ENCODE results near the gene RBM5. TPM values are rescaled to one million over a fixed set of nuclear protein-coding genes. Genes with fewer than 3 reads are reported as not detected.
"Not testable (repeated sequence)": the region's sequence is repeated elsewhere in the genome, so short reads cannot be mapped to it uniquely, and the experiment has no call there.

RBM5 gene
- total RNA-seq (2014; rRNA removed; shearing (Covaris generic)), result 75.6 and 98.5 TPM in 2 replicates

- peak; percentile 93 to 95 for DNase-seq
- Histone ChIP-seq H3K4me1 (no peaks in the 10 kb centered on the region; the same call in 1 of the 2 replicates), H3K9me3 (replicated peaks) (no peaks in the 10 kb centered on the region), H3K4me3 (peak within 1 kb of the TSS; percentile 74), H3K36me3 (peaks cover 36% of the 10 kb centered on the region), H3K27me3 (no peaks in the 10 kb centered on the region), H3K27ac (peak within 1 kb of the TSS; percentile 80)
Measured at GRCh38 chr3:50088725-50089608, at the start of gene RBM5. RBM5 (plus strand) TSS chr3:50088919; CDS start chr3:50090435, 1,516 bp downstream.

GRCh38 chr3:50044976-50045375 is 43.7 kb upstream of the RBM5 start:
- Histone ChIP-seq H3K9me3 (replicated peaks) (no peaks in the 10 kb centered on the region), H3K4me3 (no peak overlapping the region), H3K27ac (no peak overlapping the region), H3K27me3 (no peaks in the 10 kb centered on the region), H3K4me1 (peaks cover 9% of the 10 kb centered on the region), H3K36me3 (peaks cover 28% of the 10 kb centered on the region)
- no peak for DNase-seq

- DNase-seq, result no peak
- H3K9me3 ChIP-seq (replicated peaks), result no peaks in the 10 kb centered on the region
- no peak overlapping the region for H3K4me3 ChIP-seq
- peaks cover 30% of the 10 kb centered on the region for H3K36me3 ChIP-seq
- no peak overlapping the region for H3K27ac ChIP-seq
- H3K4me1 ChIP-seq, result peaks cover 24% of the 10 kb centered on the region
- H3K27me3 ChIP-seq, result no peaks in the 10 kb centered on the region
Measured at GRCh38 chr3:50047426-50047825, 41.3 kb upstream of the RBM5 start.

GRCh38 chr3:50050361-50050760 is 38.4 kb upstream of the RBM5 start:
- peak; percentile 11 to 79 for DNase-seq
- H3K27ac ChIP-seq, result peak overlapping the region; percentile 83
- H3K27me3 ChIP-seq, result no peaks in the 10 kb centered on the region
- peaks cover 24% of the 10 kb centered on the region for H3K4me1 ChIP-seq
- peaks cover 34% of the 10 kb centered on the region for H3K36me3 ChIP-seq
- H3K4me3 ChIP-seq, result no peak overlapping the region
- H3K9me3 ChIP-seq (replicated peaks), result no peaks in the 10 kb centered on the region

- Histone ChIP-seq H3K27me3 (no peaks in the 10 kb centered on the region), H3K4me1 (no peaks in the 10 kb centered on the region), H3K4me3 (no peak overlapping the region), H3K36me3 (peaks cover 48% of the 10 kb centered on the region), H3K27ac (no peak overlapping the region), H3K9me3 (replicated peaks) (no peaks in the 10 kb centered on the region)
- DNase-seq, result no peak
Measured at GRCh38 chr3:50057756-50058155, 31.0 kb upstream of the RBM5 start.

- Histone ChIP-seq H3K27ac (peak overlapping the region; percentile 41), H3K4me1 (peaks cover 5% of the 10 kb centered on the region), H3K4me3 (no peak overlapping the region), H3K27me3 (no peaks in the 10 kb centered on the region), H3K36me3 (peaks cover 74% of the 10 kb centered on the region), H3K9me3 (replicated peaks) (no peaks in the 10 kb centered on the region)
- DNase-seq, result no peak
Measured at GRCh38 chr3:50068134-50068533, 20.6 kb upstream of the RBM5 start.

GRCh38 chr3:50078091-50078490 is 10.6 kb upstream of the RBM5 start:
- H3K27ac ChIP-seq, result no peak overlapping the region
- no peaks in the 10 kb centered on the region for H3K4me1 ChIP-seq
- H3K27me3 ChIP-seq, result no peaks in the 10 kb centered on the region
- DNase-seq, result no peak
- H3K4me3 ChIP-seq, result no peak overlapping the region
- H3K36me3 ChIP-seq, result peaks cover 23% of the 10 kb centered on the region
- H3K9me3 ChIP-seq (replicated peaks), result no peaks in the 10 kb centered on the region

GRCh38 chr3:50078622-50079021 is 10.1 kb upstream of the RBM5 start:
- no peak overlapping the region for H3K27ac ChIP-seq
- no peaks in the 10 kb centered on the region for H3K4me1 ChIP-seq
- DNase-seq, result no peak
- no peaks in the 10 kb centered on the region for H3K9me3 ChIP-seq (replicated peaks)
- H3K4me3 ChIP-seq, result no peak overlapping the region
- H3K27me3 ChIP-seq, result no peaks in the 10 kb centered on the region
- H3K36me3 ChIP-seq, result peaks cover 18% of the 10 kb centered on the region

- not testable (repeated sequence) for H3K27ac ChIP-seq; H3K9me3 ChIP-seq (replicated peaks); H3K27me3 ChIP-seq; H3K36me3 ChIP-seq; DNase-seq; H3K4me1 ChIP-seq; H3K4me3 ChIP-seq
Measured at GRCh38 chr3:50084951-50085350, 3.8 kb upstream of the RBM5 start.

- H3K4me1 ChIP-seq, result no peaks in the 10 kb centered on the region; the same call in 1 of the 2 replicates
- no peaks in the 10 kb centered on the region for H3K9me3 ChIP-seq (replicated peaks)
- peak overlapping the region; percentile 74 for H3K4me3 ChIP-seq
- no peaks in the 10 kb centered on the region for H3K27me3 ChIP-seq
- peak; percentile 11 to 24 for DNase-seq
- peak overlapping the region; percentile 80 for H3K27ac ChIP-seq
- H3K36me3 ChIP-seq, result peaks cover 41% of the 10 kb centered on the region
Measured at GRCh38 chr3:50089609-50089945, 858 bp downstream of the RBM5 start.

GRCh38 chr3:50090984-50091383 is 2.3 kb downstream of the RBM5 start:
- Histone ChIP-seq H3K9me3 (replicated peaks) (no peaks in the 10 kb centered on the region), H3K4me3 (no peak overlapping the region; the same call in 1 of the 2 replicates), H3K36me3 (peaks cover 55% of the 10 kb centered on the region), H3K27ac (no peak overlapping the region), H3K4me1 (no peaks in the 10 kb centered on the region; the same call in 1 of the 2 replicates), H3K27me3 (no peaks in the 10 kb centered on the region)
- DNase-seq, result no peak

- Histone ChIP-seq H3K4me1 (peaks cover under 1% of the 10 kb centered on the region; the same call in 1 of the 2 replicates), H3K27ac (no peak overlapping the region), H3K36me3 (peaks cover 90% of the 10 kb centered on the region), H3K4me3 (no peak overlapping the region), H3K27me3 (no peaks in the 10 kb centered on the region), H3K9me3 (replicated peaks) (no peaks in the 10 kb centered on the region)
- no peak for DNase-seq
Measured at GRCh38 chr3:50095352-50095998, 6.8 kb downstream of the RBM5 start.

- Histone ChIP-seq H3K9me3 (replicated peaks) (no peaks in the 10 kb centered on the region), H3K4me3 (no peak overlapping the region), H3K27me3 (no peaks in the 10 kb centered on the region), H3K4me1 (0 out of 2 replicates have a peak, but pooled peaks cover 3% of the 10 kb centered on the region), H3K27ac (no peak overlapping the region), H3K36me3 (peaks cover 93% of the 10 kb centered on the region)
- DNase-seq, result no peak
Measured at GRCh38 chr3:50100386-50100785, 11.7 kb downstream of the RBM5 start.

GRCh38 chr3:50100956-50101845 is 12.5 kb downstream of the RBM5 start:
- H3K27me3 ChIP-seq, result no peaks in the 10 kb centered on the region
- DNase-seq, result no peak
- no peak overlapping the region for H3K4me3 ChIP-seq
- H3K9me3 ChIP-seq (replicated peaks), result no peaks in the 10 kb centered on the region
- H3K27ac ChIP-seq, result no peak overlapping the region
- 0 out of 2 replicates have a peak, but pooled peaks cover 3% of the 10 kb centered on the region for H3K4me1 ChIP-seq
- peaks cover 91% of the 10 kb centered on the region for H3K36me3 ChIP-seq
